HepG2 (cell line): ENCODE results near the gene DNMT3B. TPM values are rescaled to one million over a fixed set of nuclear protein-coding genes. Genes with fewer than 3 reads are reported as not detected.
A peak's percentile ranks its signal among the peaks of the same experiment; 100 is the strongest.

Experiments used
- HCFC1 ChIP-seq: fragments of 150-350 bp; IDR thresholded peaks from 2 replicates; pipeline ENCODE4 v1.6.1; 2014; ENCODE audit warnings: low read depth, low read length
- KLF11 ChIP-seq: IDR thresholded peaks from 2 replicates; pipeline ENCODE4 v1.6.1; 2016; ENCODE audit warnings: missing compliant biosample characterization
- MTF2 ChIP-seq: sonication (generic); formaldehyde crosslinking; IDR thresholded peaks from 2 replicates; pipeline ENCODE4 v1.5.0; 2020; ENCODE audit warnings: missing genetic modification reagents, borderline replicate concordance
- NAIF1 ChIP-seq: sonication (generic); formaldehyde crosslinking; IDR thresholded peaks from 2 replicates; pipeline ENCODE4 v1.5.0; 2020; ENCODE audit warnings: mild to moderate bottlenecking, missing genetic modification reagents, borderline replicate concordance
- NR2F6 ChIP-seq, 2 experiments: IDR thresholded peaks; 2 replicates each; pipeline ENCODE4 v1.6.1; 2016; ENCODE audit warnings: antibody characterized with exemption in 1 of 2, mild to moderate bottlenecking in 1 of 2
- RBFOX2 ChIP-seq: fragments of 200-400 bp; formaldehyde crosslinking; IDR thresholded peaks from 2 replicates; pipeline ENCODE4 v1.6.1; 2017; ENCODE audit warnings: low read depth, mild to moderate bottlenecking, low read length
- RERE ChIP-seq: IDR thresholded peaks from 2 replicates; pipeline ENCODE4 v1.6.1; 2016; ENCODE audit warnings: low read depth, missing genetic modification reagents, missing compliant biosample characterization
- RFXAP ChIP-seq: sonication (generic); formaldehyde crosslinking; IDR thresholded peaks from 2 replicates; pipeline ENCODE4 v1.4.0; 2020; ENCODE audit warnings: missing genetic modification reagents, borderline replicate concordance
- SIN3B ChIP-seq: fragments of 150-350 bp; IDR thresholded peaks from 2 replicates; pipeline ENCODE4 v1.6.1; 2014; ENCODE audit warnings: low read length
- ZFYVE20 ChIP-seq: sonication (generic); formaldehyde crosslinking; IDR thresholded peaks from 2 replicates; pipeline ENCODE4 v1.8.0; 2023; ENCODE audit warnings: low read depth, mild to moderate bottlenecking, moderate library complexity, missing genetic modification reagents, borderline replicate concordance
- ZHX1 ChIP-seq: sonication (generic); formaldehyde crosslinking; IDR thresholded peaks from 2 replicates; pipeline ENCODE4 v1.8.1; 2022; ENCODE audit warnings: low read depth, mild to moderate bottlenecking, missing genetic modification reagents
- ZNF121 ChIP-seq: sonication (generic); formaldehyde crosslinking; IDR thresholded peaks from 2 replicates; pipeline ENCODE4 v1.5.0; 2020; ENCODE audit warnings: mild to moderate bottlenecking, missing genetic modification reagents
- ZNF30 ChIP-seq: sonication (generic); formaldehyde crosslinking; IDR thresholded peaks from 2 replicates; pipeline ENCODE4 v1.5.0; 2020; ENCODE audit warnings: mild to moderate bottlenecking, missing genetic modification reagents
- ZNF331 ChIP-seq: sonication (generic); formaldehyde crosslinking; IDR thresholded peaks from 2 replicates; pipeline ENCODE4 v1.4.0; 2020; ENCODE audit warnings: missing genetic modification reagents
- ZNF432 ChIP-seq: sonication (generic); formaldehyde crosslinking; IDR thresholded peaks from 2 replicates; pipeline ENCODE4 v1.5.0; 2020; ENCODE audit warnings: missing genetic modification reagents, mild to moderate bottlenecking, borderline replicate concordance
- ZNF782 ChIP-seq: sonication (generic); formaldehyde crosslinking; IDR thresholded peaks from 2 replicates; pipeline ENCODE4 v1.4.0; 2020; ENCODE audit warnings: missing genetic modification reagents, mild to moderate bottlenecking, borderline replicate concordance
- polyA plus RNA-seq, 8 experiments: library from polyadenylated mRNA; depleted of rRNA in 3 of 8; stranded (reverse) in 7 of 8; unstranded in 1 of 8; fragments of >200 nt; fragmentation: Illumina TruSeq in 4 of 8; extraction: Trizol in 4 of 8; gene quantifications; 2 replicates each; pipeline versions ENCODE4 v1.2.1 to v1.2.3, GENCODE V29; 2011 to 2016; ENCODE audit warnings: low read depth in 4 of 8, missing spikeins in 1 of 8, mixed read lengths in 1 of 8; ENCODE audit not compliant: insufficient read depth in 1 of 8
- total RNA-seq, 5 experiments: library from RNA; depleted of rRNA; stranded (reverse); fragments of >200 nt; fragmentation: Illumina TruSeq; extraction: Trizol; gene quantifications; 2 replicates each; pipeline ENCODE4 v1.2.3, GENCODE V29; 2016; ENCODE audit warnings: low read depth in 1 of 5
- TF ChIP-seq, protein P1 (sequence below): sonication (generic); formaldehyde crosslinking; IDR thresholded peaks from 2 replicates; pipeline ENCODE4 v1.8.0; 2022; ENCODE audit warnings: mild to moderate bottlenecking, missing genetic modification reagents
- TF ChIP-seq, protein P2 (sequence below): IDR thresholded peaks from 2 replicates; pipeline ENCODE4 v1.6.1; 2016

DNMT3B gene
- total and polyA plus RNA-seq, 2 of the 13 experiments (the other 11 are each of a cell fraction or from before 2014, with no cell fraction given), result 3.8 to 13.9 TPM

DNA sequence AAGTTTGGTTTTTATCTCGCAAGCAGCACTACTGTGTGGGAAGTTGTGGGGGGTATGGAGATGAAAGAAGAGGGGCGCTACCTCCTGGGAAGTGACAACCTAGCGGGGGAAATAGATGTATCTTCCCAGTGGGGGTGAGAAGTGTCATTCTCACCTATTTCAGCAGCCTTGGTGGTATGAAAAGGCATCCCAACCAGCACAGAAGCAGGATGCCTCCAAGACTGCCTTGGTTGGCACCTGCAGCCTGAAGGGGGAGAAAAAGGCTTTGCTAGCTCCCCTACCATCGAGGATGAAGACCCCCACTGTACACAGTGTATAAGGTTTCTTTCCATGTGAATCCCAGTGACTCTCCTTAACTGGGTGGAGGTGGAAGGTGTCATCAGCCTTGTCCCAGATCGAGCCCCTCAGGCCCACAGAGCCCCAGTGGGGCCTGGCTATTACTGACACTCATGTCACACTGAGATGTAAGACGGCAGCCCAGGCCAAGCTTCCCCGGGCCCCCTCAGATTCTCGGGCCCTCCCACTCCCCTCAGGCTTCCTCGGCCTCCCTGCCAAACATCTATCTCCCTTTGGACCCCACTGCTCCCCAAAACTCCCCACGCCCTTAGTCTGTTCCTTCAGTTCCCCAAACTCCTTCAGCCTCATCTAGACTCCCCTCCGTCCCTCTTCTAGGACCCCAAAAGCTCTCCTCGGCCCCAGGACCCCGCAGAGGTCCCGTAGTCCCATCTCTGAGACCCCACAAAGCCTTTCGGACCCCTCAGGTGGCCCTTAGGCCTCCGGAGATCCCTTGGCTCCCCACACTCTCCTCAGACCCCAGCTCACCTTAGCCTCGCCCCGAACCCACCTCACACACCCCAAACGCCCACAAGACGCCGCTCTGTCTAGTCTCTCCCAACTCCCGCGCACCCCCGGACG lies 19.6 kb upstream of the DNMT3B start (continued):
- TF ChIP-seq ZNF121 (CRISPR knock-in tag), result no peak
- TF ChIP-seq RBFOX2, result no peak
- no peak for TF ChIP-seq ZFYVE20 (CRISPR knock-in tag)
- no peak for TF ChIP-seq RERE (CRISPR knock-in tag)
- TF ChIP-seq ZNF30 (CRISPR knock-in tag), result 0 out of 2 replicates have a peak, but pooled peaks have one; percentile 16
- no peak for TF ChIP-seq ZHX1
- TF ChIP-seq MTF2, result no peak
- TF ChIP-seq, protein P1, sequence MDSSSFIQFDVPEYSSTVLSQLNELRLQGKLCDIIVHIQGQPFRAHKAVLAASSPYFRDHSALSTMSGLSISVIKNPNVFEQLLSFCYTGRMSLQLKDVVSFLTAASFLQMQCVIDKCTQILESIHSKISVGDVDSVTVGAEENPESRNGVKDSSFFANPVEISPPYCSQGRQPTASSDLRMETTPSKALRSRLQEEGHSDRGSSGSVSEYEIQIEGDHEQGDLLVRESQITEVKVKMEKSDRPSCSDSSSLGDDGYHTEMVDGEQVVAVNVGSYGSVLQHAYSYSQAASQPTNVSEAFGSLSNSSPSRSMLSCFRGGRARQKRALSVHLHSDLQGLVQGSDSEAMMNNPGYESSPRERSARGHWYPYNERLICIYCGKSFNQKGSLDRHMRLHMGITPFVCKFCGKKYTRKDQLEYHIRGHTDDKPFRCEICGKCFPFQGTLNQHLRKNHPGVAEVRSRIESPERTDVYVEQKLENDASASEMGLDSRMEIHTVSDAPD, result no peak
- 0 out of 2 replicates have a peak, but pooled peaks have one; percentile 52 for TF ChIP-seq ZNF432 (CRISPR knock-in tag)
- TF ChIP-seq RFXAP (CRISPR knock-in tag), result 0 out of 2 replicates have a peak, but pooled peaks have one; percentile 8
- TF ChIP-seq ZNF331, result 0 out of 2 replicates have a peak, but pooled peaks have one; percentile 19
- 0 out of 2 replicates have a peak, but pooled peaks have one; percentile 21 for TF ChIP-seq KLF11 (CRISPR knock-in tag)
- TF ChIP-seq NAIF1 (CRISPR knock-in tag), result no peak
- TF ChIP-seq, protein P2, sequence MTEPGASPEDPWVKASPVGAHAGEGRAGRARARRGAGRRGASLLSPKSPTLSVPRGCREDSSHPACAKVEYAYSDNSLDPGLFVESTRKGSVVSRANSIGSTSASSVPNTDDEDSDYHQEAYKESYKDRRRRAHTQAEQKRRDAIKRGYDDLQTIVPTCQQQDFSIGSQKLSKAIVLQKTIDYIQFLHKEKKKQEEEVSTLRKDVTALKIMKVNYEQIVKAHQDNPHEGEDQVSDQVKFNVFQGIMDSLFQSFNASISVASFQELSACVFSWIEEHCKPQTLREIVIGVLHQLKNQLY, result no peak
- TF ChIP-seq ZNF782 (CRISPR knock-in tag), result no peak
- TF ChIP-seq SIN3B, result no peak
- no peak for TF ChIP-seq HCFC1
- no peak for TF ChIP-seq NR2F6 (IDR thresholded peaks at IDR 0.05)
- TF ChIP-seq NR2F6 (CRISPR knock-in tag; IDR thresholded peaks at IDR 0.05), result no peak
